T1000 (cell line): ENCODE data around the gene PYHIN1.
"Not testable (repeated sequence)": the region's sequence is repeated elsewhere in the genome, so short reads cannot be mapped to it uniquely, and the experiment has no call there.

Experiments
- DNase-seq: peaks from one replicate; lab custom pipeline; 2025; ENCODE audit warnings: mixed read lengths; lab: John Stamatoyannopoulos, UW

Gene PYHIN1

DNA sequence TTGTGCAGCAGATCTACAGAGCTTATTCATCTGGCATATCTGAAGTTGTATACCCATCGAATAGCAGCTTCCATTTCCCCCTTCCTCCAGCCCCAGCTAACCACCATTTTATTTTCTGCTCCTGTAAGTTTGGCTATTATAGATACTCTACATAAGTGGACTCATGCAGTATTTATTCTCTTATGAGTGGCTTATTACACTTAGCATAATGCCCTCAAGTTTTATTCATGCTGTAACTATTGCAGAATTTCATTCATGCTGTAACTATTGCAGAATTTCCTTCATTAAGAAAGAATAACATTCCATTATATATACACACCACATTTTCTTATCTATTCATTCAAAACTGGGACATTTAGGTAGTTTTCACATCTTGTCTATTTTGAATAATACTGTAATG lies 47.9 kb downstream of the PYHIN1 start:
- no peak for DNase-seq

GRCh38 chr1:158983235-158983634 lies 51.9 kb downstream of the PYHIN1 start:
- DNase-seq: no peak

- DNase-seq: no peak
These were observed 53.0 kb downstream of the PYHIN1 start for GRCh38 chr1:158984386-158984785.

DNA sequence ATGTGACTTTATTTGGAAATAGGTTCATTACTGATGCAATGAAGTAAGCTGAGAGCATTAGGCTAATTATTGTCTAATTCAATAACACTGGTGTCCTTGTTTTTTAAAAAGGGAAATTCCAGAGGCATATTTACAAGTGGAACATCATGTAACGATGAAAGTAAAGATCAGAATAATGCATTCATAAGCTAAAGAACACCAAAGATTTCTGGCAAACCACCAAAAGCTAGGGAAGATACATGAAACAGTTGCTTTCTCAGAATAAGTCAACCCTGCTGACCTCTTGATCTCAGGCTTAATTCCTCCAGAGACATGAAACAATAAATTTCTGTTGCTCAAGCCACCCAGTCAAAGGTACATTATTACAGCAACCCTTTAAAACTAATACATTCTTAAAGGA lies 58.1 kb downstream of the PYHIN1 start:
- no peak for DNase-seq

DNA sequence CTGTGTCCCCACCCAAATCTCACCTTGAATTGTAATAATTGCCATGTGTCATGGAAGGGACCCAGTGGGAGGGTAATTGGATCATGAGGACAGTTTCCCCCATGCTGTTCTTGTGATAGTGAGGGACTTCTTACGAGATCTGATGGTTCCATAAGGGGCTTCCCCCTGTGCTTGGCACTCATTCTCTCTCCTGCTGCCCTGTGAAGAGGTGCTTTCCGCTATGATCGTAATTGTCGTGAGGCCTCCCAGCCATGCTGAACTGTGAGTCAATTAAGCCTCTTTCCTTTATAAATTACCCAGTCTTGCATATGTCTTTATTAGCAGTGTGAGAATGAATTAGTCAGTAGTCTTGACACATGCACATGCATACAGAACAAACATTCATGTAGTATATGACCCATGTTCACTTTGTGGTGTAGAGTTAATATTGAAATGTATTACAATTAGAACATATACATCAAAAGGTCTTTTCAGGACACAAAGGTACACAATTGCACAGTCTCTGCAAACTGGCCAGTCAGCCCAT lies 61.5 kb downstream of the PYHIN1 start:
- no peak for DNase-seq

GRCh38 chr1:158996998-158997397 lies 65.6 kb downstream of the PYHIN1 start:
- DNase-seq: no peak

GRCh38 chr1:158998037-158998780 lies 66.9 kb downstream of the PYHIN1 start:
- DNase-seq: no peak

- DNase-seq: no peak
These were observed 67.4 kb downstream of the PYHIN1 start for GRCh38 chr1:158998781-158999161.

DNA sequence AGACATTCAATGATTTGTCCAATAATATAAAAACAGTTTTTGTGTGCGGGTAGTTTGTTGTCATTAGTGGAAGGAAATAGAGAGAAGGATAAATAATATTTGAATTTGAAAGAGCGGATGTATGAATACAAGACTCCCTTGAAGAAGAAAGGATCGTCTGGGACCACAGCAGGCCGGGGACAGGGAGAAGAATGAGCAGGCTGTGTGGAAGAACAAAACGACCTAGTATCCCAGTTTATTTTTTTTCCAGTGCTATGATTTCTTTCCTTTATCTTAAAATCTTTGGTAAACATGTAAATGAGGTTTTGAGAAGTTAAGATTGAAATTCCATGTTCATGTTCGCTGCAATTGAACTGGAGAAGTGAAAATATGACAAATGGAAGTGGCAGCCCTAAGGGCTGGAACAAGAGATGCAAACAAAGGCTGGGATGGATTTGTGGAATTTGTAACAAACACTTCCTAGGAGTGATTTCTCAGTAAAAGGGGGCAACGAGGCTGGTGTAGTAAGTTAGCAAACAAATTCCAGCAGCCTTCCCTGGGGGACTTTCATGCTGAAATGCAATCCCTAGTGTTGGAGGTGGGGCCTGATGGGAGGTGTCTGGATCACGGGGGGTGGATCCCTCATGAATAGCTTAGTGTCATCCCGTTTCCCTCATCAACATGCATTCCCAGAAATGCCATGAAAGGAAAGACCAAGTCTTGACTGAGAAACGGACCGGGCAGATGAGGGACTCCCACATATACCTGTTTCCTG lies 68.1 kb downstream of the PYHIN1 start:
- DNase-seq: peak; percentile 71

DNA sequence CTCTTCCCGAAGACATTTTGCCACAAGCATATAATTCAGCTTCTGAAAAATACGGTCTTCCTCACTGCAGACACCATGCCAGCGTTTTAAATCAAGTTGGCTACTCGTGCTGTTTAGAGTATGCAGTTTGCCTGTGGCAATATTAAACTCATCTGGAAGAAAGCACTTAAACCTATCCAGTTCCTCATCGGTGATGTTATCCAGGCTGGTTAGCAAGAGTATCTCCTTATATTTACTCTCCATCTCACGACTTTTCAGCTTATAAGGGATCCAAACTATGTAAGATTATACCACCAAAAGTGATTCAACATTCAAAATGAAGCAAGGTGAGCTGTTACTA lies 68.7 kb downstream of the PYHIN1 start:
- no peak for DNase-seq

- DNase-seq: peak; percentile 60
These were observed 69.3 kb downstream of the PYHIN1 start for GRCh38 chr1:159000625-159001024.

- no peak for DNase-seq
These were observed 73.8 kb downstream of the PYHIN1 start for GRCh38 chr1:159005161-159005560.

GRCh38 chr1:159005676-159006075 lies 74.3 kb downstream of the PYHIN1 start:
- no peak for DNase-seq

GRCh38 chr1:159006210-159006807 lies 75.0 kb downstream of the PYHIN1 start:
- not testable (repeated sequence) for DNase-seq

GRCh38 chr1:159007726-159008125 lies 76.4 kb downstream of the PYHIN1 start:
- DNase-seq: no peak

DNA sequence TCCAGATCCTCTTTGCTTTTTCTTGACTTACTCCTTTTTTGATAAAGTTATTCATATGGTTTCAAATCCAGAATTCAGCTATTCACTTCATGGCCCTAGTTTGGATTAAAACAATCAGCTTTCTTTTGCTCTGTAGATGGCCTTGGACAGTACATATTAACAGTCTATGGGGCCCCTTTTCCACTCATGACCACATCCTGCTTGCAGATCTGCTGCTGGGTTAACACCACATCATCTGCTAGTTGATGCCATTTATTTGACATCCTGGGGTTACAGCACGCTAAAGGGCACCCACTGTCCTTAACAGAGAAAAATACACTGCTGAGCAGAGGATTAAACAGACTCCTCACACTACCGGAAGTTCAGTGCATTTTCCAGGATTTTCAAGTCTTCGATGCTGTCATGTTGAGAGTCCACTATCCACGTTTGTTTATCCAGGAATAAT lies 77.4 kb downstream of the PYHIN1 start:
- DNase-seq: no peak

- no peak for DNase-seq
These were observed 77.9 kb downstream of the PYHIN1 start for GRCh38 chr1:159009287-159009686.

- DNase-seq: peak; percentile 24
These were observed 78.5 kb downstream of the PYHIN1 start, which contains the start of gene IFI16 for GRCh38 chr1:159009704-159010361. TSS of gene IFI16 (plus strand) at chr1:159009907. CDS start at chr1:159014681, 4,774 bp downstream.

DNA sequence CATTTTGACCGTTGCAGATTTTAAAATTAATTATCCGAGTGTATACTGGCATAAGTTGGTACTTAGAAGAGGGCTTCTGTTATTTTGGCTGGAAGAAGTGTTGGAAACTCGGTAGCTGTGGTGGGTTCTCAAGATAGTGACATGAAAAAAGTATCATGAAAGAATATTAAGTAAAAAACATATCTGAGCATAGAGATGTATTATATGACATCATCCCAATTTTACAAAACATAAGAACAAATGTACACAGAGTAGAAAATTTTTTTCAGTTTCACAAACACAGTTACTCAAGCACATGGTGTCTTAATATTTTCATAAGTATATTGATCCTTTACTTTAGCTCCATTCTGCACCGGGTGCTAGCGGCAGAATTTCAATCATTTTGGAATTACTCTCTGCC lies 79.0 kb downstream of the PYHIN1 start:
- DNase-seq: no peak

DNA sequence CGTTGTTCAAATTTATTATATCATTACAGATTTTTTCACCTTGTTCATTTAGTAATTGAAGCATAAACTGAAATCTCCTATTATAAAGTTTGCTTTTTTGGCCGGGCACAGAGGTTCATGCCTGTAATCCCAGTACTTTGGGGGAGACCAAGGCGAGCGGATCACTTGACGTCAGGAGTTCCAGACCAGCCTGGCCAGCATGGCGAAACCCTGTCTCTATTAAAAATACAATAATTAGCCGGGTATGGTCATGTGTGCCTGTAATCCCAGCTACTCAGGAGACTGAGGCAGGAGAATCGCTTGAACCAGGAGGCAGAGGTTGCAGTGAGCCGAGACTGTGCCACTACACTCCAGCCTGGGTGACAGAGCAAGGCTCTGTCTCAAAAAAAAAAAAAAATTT lies 79.6 kb downstream of the PYHIN1 start:
- DNase-seq: not testable (repeated sequence)

DNA sequence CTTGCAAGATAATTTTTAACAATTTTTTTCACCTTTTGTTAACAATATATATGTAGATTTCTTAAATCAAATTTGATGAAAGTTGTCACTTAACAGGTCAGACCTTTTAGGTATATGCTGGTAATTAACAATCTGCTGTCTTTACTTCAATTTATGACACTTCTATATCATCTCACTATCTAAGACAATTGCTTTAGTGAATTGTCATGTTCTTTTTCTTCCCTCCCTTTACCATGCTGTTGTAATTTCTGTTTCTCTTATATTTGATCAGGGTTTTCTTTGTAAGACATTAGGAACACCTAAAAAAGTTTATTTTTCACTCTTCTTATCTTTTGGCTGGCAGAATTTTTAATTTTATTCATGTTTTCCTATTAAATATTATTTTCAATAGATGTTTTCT lies 80.4 kb downstream of the PYHIN1 start:
- no peak for DNase-seq

DNA sequence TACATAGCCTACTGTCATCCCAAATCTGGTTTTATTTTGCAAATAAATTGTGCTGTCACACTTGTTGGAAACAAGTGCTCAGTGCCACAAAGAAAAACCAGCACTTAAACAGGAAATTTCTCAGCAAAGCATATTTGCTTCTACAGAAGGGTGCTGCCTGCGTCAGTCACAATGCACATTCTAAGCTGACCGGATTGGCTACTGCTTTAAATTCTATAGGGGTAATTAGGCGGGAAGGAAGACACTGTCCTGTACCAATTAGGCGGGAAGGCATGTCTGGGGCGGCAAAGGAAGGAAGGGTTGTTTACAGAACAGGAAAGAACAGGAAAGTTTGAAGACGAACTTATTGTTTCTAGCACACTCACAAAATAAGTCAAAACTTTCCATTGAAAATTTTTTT lies 81.1 kb downstream of the PYHIN1 start:
- DNase-seq: no peak
